Activated T-cell treated with anti-CD3 and anti-CD28 coated beads, Interleukin-2, amount 50 U/mL, for 4 hours (primary cell): ENCODE results near the gene EPB41L3. TPM values are rescaled to one million over a fixed set of nuclear protein-coding genes. Genes with fewer than 3 reads are reported as not detected.

Source experiments
- ATAC-seq, 2 donors: fragments of 200-7000 bp; cut with Tn5 transposase; one replicate each; pipeline ENCODE4 v1.10.0; 2021
- DNase-seq: peaks from one replicate; pipeline ENCODE4 v3.0.0-alpha.2; 2020
- H3K27me3 Mint-ChIP-seq: one replicate; pipeline ENCODE4 v1.8.0; 2021; ENCODE audit warnings: low read depth, mixed read lengths
- H3K36me3 Mint-ChIP-seq: one replicate; pipeline ENCODE4 v1.8.0; 2022; ENCODE audit warnings: mixed read lengths; ENCODE audit not compliant: insufficient read depth
- H3K4me1 Mint-ChIP-seq: one replicate; pipeline ENCODE4 v1.8.0; 2021; ENCODE audit warnings: low read depth, mixed read lengths
- H3K4me3 Mint-ChIP-seq: one replicate; pipeline ENCODE4 v1.8.0; 2021; ENCODE audit warnings: mild to moderate bottlenecking, moderate library complexity, mixed read lengths
- H3K9me3 Mint-ChIP-seq: one replicate; pipeline ENCODE4 v1.8.0; 2021; ENCODE audit warnings: mixed read lengths
- total RNA-seq, 3 donors: library from RNA; stranded (reverse); gene quantifications; one replicate each; pipeline ENCODE4 v1.2.1, GENCODE V29; 2021

EPB41L3 gene
- total RNA-seq, 3 donors from 2014 or later: 0.25 to 1.1 (median 0.57) TPM

DNA sequence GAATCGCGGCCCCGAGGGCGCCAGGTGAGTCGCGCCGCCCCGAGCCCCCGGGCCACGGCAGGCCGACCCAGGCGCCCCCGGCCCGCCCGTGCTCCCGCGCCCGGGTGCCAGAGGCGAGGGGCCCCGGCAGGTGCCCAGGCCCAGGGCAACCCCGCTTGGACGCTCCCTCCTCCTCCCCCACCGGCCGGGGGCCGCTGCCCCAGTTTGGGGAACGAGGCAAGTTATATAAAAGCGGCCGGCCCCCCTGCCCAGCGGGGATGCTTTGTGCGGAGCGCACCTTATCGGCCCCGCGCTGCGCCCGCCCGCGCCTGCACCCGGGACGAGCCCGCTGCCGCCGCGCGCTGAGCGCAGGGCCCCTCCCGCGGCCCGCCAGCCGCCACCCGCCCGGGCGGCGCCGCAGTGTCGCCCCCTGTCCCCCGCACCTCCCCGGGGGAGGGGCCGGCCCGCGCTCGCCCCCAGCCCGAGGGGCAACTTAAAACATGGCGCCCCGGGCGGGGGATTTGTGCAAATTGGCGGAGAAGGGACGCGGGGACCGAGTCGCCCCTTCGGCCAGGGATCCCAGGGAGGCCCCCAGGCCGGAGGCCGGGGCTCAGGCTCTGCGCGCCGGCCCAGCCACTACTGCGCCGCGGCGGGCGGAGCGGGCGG lies 639 bp downstream of the EPB41L3 start:
- DNase-seq (no peak), ATAC-seq (peak; percentile 40 to 56)
- H3K27me3 Mint-ChIP-seq: peaks cover 43% of the 10 kb centered on the region
- no peaks in the 10 kb centered on the region for H3K36me3 Mint-ChIP-seq
- H3K4me1 Mint-ChIP-seq: peaks cover 3% of the 10 kb centered on the region
- H3K4me3 Mint-ChIP-seq: no peak overlapping the region
- no peaks in the 10 kb centered on the region for H3K9me3 Mint-ChIP-seq

DNA sequence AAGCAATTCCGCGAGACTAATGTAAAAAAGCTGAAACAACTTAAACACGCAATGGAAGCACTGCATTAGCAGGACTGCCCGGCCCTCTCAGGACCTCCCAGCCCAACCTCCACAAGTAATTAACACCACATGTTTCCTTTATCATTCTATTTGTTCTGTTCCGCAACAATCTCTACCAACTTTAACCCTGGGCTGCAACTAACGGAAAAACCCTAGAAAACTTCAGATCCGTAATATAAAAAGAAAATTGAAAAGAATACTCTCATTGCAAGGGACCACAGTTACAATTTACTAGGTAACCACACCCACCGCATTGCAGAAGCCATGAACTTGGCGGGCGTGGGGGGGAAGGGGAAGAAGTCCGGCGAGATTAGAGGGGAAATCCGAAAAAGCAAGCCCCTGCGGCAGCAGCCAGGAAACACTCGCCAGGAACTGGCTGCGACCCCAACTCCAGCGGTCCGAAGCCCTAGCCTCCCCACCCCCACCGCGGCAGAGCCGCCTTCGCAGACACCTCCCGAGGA lies 1.2 kb downstream of the EPB41L3 start:
- H3K9me3 Mint-ChIP-seq: no peaks in the 10 kb centered on the region
- H3K27me3 Mint-ChIP-seq: peaks cover 43% of the 10 kb centered on the region
- DNase-seq: no peak
- ATAC-seq: no peak
- H3K4me3 Mint-ChIP-seq: peak overlapping the region; percentile 13
- H3K4me1 Mint-ChIP-seq: peaks cover 3% of the 10 kb centered on the region
- H3K36me3 Mint-ChIP-seq: no peaks in the 10 kb centered on the region

DNA sequence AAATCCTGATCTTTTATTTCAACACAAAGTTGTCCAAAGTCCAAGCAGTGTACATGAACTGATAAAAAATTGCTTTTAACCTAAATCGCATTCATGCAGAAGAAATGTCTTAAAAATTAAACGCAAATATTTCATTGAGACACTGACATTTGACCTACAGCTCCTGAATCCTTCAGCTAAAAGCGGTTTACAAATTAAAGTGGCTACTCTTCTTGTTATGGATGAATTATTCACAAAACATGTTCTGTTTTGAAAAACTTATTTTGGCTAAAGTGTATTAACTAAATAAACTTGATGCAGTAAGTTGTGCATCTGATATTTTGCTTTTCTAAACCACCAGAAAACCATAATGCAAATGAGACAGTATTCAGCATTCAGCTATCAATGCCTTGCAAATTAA lies 2.2 kb downstream of the EPB41L3 start:
- no peak overlapping the region for H3K4me3 Mint-ChIP-seq
- peaks cover 3% of the 10 kb centered on the region for H3K4me1 Mint-ChIP-seq
- H3K36me3 Mint-ChIP-seq: no peaks in the 10 kb centered on the region
- no peaks in the 10 kb centered on the region for H3K9me3 Mint-ChIP-seq
- peaks cover 42% of the 10 kb centered on the region for H3K27me3 Mint-ChIP-seq
- no peak for DNase-seq
- ATAC-seq: no peak

DNA sequence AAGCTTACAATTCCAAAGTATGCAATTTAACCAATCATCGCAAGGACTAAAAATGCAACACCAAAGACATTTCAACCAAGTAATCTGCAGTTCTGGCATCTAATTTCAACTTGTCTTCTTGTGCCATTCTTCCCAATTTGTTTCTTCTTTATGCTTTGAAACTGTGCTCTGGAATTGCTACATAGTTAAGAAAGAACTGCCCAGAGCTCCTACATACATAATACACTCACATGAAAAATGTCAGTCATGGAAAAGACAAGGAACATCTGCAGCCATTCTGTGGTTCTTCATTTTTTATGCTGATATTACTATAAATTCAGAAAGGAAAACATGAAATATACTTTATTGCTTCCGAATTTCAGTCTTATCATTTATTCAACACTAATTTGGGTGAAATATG lies 4.4 kb downstream of the EPB41L3 start:
- Mint-ChIP-seq H3K27me3 (peaks cover 36% of the 10 kb centered on the region), H3K4me1 (peaks cover 3% of the 10 kb centered on the region), H3K4me3 (no peak overlapping the region), H3K36me3 (no peaks in the 10 kb centered on the region), H3K9me3 (peaks cover 3% of the 10 kb centered on the region)
- no peak for DNase-seq
- no peak for ATAC-seq

DNA sequence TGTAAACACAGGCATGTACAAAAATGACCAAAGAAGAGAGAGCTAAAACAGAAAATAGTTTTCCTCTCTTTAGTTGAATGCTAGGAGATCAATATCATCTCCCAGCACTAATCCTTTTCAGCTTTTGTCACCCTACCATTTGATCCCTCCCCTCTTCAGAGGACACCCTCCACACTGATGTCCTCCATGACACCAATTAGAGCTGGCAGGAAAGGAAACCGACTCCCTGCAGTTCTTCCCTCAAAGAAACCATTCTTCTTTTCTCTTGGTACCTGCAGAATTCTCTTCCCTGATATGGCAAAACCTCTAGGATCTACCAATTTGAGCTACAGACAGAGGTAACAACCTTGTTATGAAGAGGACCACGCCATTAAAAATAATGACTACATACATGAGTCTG lies 5.3 kb downstream of the EPB41L3 start:
- Mint-ChIP-seq H3K9me3 (peaks cover 3% of the 10 kb centered on the region), H3K36me3 (no peaks in the 10 kb centered on the region), H3K4me3 (no peak overlapping the region), H3K4me1 (peaks cover 3% of the 10 kb centered on the region), H3K27me3 (peaks cover 31% of the 10 kb centered on the region)
- DNase-seq (no peak), ATAC-seq (no peak)

DNA sequence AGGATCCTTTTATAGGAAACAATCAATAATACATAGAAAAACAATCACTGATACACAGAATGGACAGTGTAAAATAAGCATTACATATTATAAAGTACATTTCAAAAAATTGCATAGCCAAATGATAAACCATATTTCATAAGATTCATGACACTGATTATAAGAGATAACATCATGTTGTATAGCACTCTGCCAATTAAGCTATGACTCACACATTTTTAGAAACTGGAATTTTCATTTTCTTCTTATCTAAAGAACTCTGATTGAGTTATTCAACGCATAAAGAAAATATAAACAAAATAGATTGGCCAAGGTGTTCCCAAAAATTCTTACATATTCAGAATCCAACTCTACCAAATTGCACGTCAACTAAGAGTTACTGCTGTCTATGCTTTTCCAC lies 5.9 kb downstream of the EPB41L3 start:
- ATAC-seq (no peak), DNase-seq (no peak)
- Mint-ChIP-seq H3K4me1 (peaks cover 3% of the 10 kb centered on the region), H3K4me3 (no peak overlapping the region), H3K36me3 (no peaks in the 10 kb centered on the region), H3K27me3 (peaks cover 31% of the 10 kb centered on the region), H3K9me3 (peaks cover 3% of the 10 kb centered on the region)

DNA sequence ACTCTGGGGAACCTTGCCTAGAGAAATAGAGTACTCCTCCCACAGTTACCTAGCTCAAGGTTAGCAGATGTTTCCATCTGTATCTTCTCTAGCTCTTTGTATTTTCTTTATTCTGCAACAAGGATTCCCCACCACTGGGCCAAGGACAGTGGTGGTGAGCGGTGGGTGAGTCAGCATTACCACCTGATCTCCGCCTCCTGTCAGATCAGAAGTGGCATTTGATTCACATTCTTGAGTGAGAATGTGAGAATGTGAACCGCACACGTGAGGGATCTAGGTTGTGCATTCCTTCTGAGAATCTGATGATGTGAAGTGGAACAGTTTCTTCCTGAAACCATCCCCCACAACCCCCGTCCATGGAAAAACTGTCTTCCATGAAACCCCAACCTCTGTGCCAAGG lies 9.0 kb downstream of the EPB41L3 start:
- Mint-ChIP-seq H3K36me3 (no peaks in the 10 kb centered on the region), H3K27me3 (peaks cover 10% of the 10 kb centered on the region), H3K9me3 (peaks cover 3% of the 10 kb centered on the region), H3K4me3 (no peak overlapping the region), H3K4me1 (no peaks in the 10 kb centered on the region)
- DNase-seq (no peak), ATAC-seq (no peak)

DNA sequence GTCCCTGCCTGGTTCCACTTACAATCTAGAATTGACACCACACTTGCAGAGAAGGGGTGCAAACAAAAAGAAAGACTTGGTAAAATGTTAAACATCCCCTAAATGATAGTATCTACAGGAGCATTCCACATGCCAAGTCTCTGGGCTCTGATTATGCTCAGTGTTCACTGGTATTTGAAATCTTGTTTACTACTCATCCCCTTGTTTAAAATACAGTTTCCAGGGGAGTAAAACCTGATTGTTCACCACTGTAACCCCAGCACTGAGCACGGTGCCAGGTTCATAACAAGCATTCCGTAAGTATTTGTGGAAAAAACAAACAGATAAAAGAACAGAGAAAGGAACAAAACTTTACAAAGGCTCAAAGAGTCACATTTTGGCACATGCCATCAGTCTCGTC lies 11.7 kb downstream of the EPB41L3 start:
- Mint-ChIP-seq H3K9me3 (peaks cover 3% of the 10 kb centered on the region), H3K27me3 (peaks cover 6% of the 10 kb centered on the region), H3K36me3 (no peaks in the 10 kb centered on the region), H3K4me1 (no peaks in the 10 kb centered on the region), H3K4me3 (no peak overlapping the region)
- ATAC-seq (no peak), DNase-seq (no peak)

DNA sequence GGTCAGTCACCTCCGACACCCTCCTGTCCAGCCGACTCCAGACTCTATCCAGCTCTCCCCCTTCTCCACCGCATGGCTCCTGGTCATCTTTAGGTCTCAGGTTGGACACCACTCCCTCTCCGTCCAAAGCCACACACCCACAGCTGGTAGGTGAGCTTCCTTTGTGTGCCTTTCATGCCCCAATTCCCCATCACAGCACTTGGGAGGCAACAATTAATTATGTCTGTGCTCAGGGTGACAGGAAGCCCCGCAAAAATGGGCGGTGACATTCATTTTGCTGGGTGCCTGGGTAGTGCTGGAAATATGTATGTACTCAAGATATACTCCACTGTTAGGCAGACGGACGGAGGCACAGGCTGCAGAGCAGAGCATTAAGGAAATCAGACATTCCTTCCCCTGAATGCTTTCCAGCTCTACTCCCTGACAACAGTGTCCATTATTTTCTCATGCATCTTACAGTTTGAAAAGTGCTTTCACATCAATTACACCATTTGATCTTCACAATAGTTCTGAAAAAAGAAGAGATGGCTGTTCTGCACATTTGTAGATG lies 13.1 kb downstream of the EPB41L3 start:
- H3K9me3 Mint-ChIP-seq: peaks cover 3% of the 10 kb centered on the region
- H3K27me3 Mint-ChIP-seq: peaks cover 6% of the 10 kb centered on the region
- H3K4me1 Mint-ChIP-seq: no peaks in the 10 kb centered on the region
- H3K36me3 Mint-ChIP-seq: no peaks in the 10 kb centered on the region
- DNase-seq: no peak
- H3K4me3 Mint-ChIP-seq: no peak overlapping the region
- no peak for ATAC-seq

DNA sequence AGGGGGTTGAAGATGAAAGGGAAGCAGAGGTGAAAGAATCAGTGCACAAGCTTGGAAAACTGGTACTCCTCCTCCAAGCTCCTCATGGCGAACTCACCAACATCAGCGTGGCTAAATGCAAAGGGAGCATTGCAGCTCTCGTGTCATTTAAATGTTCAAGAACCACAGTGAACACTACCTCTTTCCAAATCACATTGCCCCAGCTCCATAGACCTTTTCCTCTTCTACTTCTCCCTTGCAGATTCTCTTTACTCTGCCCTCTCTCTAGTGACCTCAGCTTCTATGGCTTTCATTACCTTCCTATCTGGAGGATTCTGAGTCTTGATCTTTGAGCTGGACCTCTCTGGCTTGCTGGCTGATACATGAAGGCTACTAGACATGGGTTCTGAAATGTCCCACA lies 14.3 kb downstream of the EPB41L3 start:
- DNase-seq (no peak), ATAC-seq (no peak)
- Mint-ChIP-seq H3K4me1 (no peaks in the 10 kb centered on the region), H3K4me3 (no peak overlapping the region), H3K27me3 (peaks cover 2% of the 10 kb centered on the region), H3K36me3 (no peaks in the 10 kb centered on the region), H3K9me3 (no peaks in the 10 kb centered on the region)

DNA sequence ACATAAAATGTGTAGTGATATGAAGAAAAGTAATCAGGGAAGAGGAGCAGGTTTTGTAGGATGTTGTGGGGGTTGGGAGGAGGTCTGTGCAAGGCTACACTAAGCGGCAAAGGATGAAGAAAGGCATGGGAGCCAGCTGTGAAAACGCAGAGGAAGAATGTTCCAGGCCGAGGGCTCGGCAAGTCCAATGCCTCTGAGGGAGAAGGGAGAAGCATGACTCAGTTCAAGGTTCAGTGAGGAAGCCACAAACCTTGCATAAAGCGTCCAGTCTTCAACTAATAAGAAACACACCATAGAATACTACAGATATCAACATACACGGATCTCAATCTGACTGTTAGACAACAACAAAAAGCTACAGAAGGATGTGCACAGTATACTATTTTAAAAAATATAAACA lies 16.2 kb downstream of the EPB41L3 start:
- DNase-seq (no peak), ATAC-seq (no peak)
- peaks cover 2% of the 10 kb centered on the region for H3K27me3 Mint-ChIP-seq
- H3K4me3 Mint-ChIP-seq: no peak overlapping the region
- no peaks in the 10 kb centered on the region for H3K36me3 Mint-ChIP-seq
- no peaks in the 10 kb centered on the region for H3K4me1 Mint-ChIP-seq
- H3K9me3 Mint-ChIP-seq: no peaks in the 10 kb centered on the region

DNA sequence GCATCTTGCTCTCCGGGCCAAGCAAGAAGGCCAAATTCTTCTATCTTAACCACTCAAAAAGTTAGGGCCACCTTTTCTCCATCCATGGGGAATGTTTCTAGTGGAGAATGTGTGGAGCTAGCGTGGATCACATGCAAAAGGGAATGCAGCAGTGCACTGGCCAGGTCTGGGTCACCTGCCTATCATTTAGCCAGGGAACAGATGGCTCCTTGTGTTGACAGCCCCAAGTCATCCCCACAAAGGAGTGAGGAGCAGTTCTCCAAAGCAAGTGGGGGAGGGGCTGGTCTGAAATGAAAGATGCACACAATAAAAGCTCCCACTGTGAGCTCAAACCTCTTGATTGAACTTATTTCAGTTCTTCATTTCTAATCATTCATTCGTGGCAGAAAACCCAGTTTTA lies 19.1 kb downstream of the EPB41L3 start:
- Mint-ChIP-seq H3K4me1 (no peaks in the 10 kb centered on the region), H3K27me3 (peaks cover 2% of the 10 kb centered on the region), H3K4me3 (no peak overlapping the region), H3K9me3 (no peaks in the 10 kb centered on the region), H3K36me3 (no peaks in the 10 kb centered on the region)
- ATAC-seq (no peak), DNase-seq (no peak)

DNA sequence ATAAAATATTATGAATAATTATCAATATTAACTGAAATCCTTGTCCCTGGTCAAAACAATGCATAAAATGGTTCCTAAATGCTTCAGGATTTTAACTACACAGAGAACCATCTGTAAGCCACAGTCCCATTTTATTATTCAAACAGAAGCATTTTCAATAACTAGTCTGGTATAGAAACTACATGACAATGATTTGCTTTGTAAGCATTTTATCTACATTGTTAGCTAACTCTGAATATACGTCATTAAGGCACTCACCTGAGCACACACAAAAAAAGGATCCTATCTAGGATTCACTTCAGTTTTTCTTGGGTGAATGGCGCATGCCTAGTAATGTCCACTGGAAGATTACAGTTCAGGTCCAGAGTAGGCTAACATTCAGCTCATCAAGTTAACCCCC lies 22.8 kb downstream of the EPB41L3 start:
- H3K4me1 Mint-ChIP-seq: no peaks in the 10 kb centered on the region
- no peak for ATAC-seq
- H3K27me3 Mint-ChIP-seq: peaks cover 8% of the 10 kb centered on the region
- H3K4me3 Mint-ChIP-seq: no peak overlapping the region
- H3K9me3 Mint-ChIP-seq: no peaks in the 10 kb centered on the region
- no peaks in the 10 kb centered on the region for H3K36me3 Mint-ChIP-seq
- no peak for DNase-seq

DNA sequence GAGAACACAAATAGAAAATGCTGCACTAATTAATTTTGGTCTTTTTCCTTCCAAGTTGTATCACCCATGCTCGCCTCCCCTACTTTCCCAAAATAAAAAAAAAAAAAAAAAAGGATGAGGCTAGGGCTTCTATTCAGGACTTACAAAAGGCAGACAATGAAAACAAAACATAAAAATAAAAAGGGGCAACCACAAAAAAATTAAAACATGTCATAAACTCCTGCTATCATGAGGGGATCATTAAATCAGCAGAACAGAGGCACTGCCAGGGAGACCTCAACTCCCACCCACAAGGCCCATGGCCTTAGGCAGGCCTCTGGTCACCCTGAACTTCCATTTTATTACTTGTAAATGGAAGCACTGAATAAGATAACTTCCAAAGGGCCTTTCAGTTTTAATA lies 23.3 kb downstream of the EPB41L3 start:
- Mint-ChIP-seq H3K4me1 (peaks cover 1% of the 10 kb centered on the region), H3K9me3 (no peaks in the 10 kb centered on the region), H3K4me3 (no peak overlapping the region), H3K27me3 (peaks cover 8% of the 10 kb centered on the region), H3K36me3 (no peaks in the 10 kb centered on the region)
- DNase-seq (no peak), ATAC-seq (no peak)

DNA sequence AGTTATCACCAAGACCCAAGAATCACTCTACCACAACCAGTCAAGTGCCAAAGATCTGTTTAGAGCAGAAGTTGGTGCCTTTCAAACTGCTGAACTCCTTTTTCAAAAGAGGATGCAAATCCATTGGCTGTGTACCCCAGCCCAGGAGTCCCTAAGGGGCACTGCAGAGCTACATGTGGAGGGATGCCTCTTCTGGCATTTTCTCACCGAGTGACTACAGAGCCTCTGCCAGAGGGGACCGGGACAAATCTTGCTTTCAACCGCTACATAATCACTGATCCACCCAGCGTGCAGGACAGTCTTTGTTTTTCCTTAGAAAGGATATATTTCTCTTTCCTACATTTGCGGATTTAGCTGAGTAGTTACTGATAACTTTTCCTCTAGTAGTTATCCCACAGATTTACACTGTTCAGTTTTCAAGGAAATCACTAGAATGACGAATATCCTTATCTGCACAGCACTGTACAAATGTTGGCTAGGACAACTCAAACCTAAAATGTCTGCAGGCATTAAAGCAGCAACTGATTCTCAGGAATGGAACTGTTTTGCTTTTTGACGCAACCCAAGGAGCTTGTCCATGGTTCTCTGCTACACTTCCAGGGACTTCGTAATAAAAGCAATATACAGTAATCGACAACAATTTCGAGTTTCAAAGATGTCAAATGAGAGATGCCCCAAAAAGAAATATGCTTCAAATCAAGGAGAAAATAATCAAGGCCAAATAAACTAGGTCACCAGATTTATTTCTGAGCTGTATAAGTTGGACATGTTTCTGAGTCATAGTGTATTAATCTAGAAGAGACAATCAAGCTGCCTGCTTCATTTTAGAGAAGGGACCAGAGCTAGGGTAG lies 24.1 kb downstream of the EPB41L3 start:
- H3K4me1 Mint-ChIP-seq: peaks cover 3% of the 10 kb centered on the region
- H3K4me3 Mint-ChIP-seq: no peak overlapping the region
- H3K36me3 Mint-ChIP-seq: no peaks in the 10 kb centered on the region
- DNase-seq (no peak), ATAC-seq (no peak)
- no peaks in the 10 kb centered on the region for H3K9me3 Mint-ChIP-seq
- peaks cover 8% of the 10 kb centered on the region for H3K27me3 Mint-ChIP-seq
